Subcutaneous adipose tissue (tissue), 4 donors: ENCODE measurements around the gene LUZP2. TPM values are rescaled to one million over a fixed set of nuclear protein-coding genes. Genes with fewer than 3 reads are reported as not detected.

Experiments used
- total RNA-seq, 4 donors: library from RNA; depleted of rRNA; stranded (reverse); fragments of >200 nt; gene quantifications; one replicate each; pipeline ENCODE4 v1.1.0, GENCODE V29; 2016
- TF ChIP-seq, protein P1 (sequence below): fragments of 450-650 bp; IDR thresholded peaks from one replicate; pipeline ENCODE4 v1.5.1; 2016; ENCODE audit warnings: low read depth, mild to moderate bottlenecking, control low read depth, antibody characterized with exemption, moderate library complexity

The LUZP2 gene
- total RNA-seq, 4 donors from 2014 or later: 0.33 to 0.66 (median 0.38) TPM; not detected in 1

DNA sequence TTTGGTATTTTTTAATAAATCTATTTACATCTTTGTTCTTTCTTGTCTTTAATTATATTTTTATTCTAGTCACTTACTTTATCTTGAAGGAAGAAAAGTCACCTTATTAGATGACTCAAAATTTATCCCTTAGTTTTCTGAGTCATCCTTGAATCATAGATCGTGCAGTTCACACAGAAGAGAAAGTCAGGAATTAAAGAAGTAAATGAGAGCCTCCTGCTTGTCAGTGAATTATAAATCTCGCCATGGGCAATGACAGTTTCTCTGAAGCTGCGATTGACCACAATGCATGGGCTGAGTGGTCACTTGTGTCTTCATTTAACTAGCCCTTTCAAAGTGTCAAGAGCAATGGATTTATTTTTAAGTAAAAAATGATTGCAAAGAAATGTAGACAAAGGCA lies 91.2 kb downstream of the LUZP2 start:
- TF ChIP-seq, protein P1, sequence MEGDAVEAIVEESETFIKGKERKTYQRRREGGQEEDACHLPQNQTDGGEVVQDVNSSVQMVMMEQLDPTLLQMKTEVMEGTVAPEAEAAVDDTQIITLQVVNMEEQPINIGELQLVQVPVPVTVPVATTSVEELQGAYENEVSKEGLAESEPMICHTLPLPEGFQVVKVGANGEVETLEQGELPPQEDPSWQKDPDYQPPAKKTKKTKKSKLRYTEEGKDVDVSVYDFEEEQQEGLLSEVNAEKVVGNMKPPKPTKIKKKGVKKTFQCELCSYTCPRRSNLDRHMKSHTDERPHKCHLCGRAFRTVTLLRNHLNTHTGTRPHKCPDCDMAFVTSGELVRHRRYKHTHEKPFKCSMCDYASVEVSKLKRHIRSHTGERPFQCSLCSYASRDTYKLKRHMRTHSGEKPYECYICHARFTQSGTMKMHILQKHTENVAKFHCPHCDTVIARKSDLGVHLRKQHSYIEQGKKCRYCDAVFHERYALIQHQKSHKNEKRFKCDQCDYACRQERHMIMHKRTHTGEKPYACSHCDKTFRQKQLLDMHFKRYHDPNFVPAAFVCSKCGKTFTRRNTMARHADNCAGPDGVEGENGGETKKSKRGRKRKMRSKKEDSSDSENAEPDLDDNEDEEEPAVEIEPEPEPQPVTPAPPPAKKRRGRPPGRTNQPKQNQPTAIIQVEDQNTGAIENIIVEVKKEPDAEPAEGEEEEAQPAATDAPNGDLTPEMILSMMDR: no peak

DNA sequence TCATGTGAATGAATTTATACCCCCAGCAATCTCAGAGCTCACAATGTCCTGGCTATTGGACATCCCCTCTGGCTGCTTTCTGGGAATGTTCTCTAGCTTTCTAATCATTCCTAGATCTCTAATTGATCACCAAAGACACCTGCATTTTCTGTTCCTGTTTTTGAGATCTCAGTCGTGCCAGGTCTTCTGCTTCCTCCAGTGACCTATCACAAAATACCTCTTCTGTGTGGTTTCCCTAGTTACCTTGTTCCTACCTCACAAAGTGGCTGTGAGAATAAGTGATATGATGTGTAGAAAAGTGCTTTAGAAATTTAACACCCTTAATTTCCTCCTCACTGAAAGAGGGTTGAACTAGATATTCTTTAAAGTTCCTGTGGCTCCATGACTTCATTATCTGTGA lies 92.2 kb downstream of the LUZP2 start:
- TF ChIP-seq, protein P1: no peak

DNA sequence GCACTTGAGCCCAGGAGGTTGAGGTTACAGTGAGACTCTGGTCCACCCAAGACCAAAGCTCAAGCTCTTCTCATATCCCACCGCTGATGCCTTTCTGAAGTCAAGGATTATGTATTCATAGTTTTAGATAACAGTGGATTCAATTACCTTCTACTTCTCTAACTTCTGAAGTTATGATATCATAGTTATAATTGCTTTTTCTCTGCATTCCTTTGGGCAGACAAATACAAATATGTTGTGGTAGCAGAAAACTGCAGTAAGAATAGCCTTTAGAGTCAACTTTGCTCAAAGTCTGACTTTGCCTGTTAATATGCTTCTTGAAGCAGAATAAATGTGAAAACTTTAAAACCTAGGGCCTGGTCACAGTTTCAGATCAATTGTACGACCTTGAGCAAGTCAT lies 94.4 kb downstream of the LUZP2 start:
- TF ChIP-seq, protein P1: no peak

DNA sequence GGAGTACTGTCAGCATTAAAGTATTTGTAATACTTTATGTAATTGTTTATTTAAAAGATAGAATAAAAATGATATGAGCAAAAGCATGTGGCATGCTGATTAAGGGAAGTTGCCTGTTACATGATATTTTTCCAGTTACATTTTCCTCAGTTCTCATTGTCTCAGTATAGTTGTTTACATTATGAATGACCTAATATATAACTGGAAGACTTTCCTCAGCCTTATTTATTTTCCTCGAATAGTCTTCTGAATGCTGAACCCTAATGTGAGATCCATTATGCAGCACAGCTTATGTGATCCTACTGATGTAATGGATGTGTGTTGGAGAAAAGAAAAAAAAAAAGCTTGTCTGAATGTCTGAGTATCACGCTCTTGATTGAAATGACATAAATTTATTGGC lies 95.5 kb downstream of the LUZP2 start:
- TF ChIP-seq, protein P1: no peak

DNA sequence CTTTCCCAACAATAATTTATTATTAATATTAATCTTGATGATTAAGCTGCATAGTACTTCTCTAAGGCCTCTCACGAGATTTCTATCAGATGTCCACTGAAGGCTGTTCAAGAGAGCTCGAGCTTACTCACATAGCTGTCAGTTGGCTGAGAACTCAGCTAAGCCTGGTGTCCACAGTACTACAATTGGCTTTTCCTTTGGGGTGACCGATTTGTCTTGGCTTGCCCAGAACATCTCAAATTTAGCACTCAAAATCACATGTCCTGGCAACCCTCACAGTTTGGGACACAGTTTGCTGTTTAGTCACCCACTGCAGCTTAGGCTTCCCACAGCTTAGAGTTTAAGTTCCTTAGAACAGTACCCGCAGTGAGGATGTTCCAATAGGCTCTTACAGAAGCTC lies 96.5 kb downstream of the LUZP2 start:
- TF ChIP-seq, protein P1: no peak

DNA sequence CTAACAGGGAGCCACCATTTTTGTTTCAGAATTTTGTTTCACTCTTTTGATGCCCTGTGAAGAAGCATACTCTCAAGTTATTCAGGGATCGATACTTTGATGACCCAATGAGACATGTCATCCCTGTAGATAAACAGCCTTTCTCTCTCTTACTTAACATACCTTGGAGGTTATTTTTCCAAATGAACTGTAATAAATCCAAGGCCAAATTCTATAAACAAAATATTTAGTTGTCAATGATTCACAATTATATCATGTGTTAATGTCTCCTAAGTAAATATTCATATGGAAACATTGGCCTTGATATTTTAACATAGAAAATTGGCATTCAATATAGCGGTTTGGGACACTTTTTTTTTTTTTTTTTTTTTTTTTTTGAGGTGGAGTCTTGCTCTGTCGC lies 97.5 kb downstream of the LUZP2 start:
- TF ChIP-seq, protein P1: no peak

DNA sequence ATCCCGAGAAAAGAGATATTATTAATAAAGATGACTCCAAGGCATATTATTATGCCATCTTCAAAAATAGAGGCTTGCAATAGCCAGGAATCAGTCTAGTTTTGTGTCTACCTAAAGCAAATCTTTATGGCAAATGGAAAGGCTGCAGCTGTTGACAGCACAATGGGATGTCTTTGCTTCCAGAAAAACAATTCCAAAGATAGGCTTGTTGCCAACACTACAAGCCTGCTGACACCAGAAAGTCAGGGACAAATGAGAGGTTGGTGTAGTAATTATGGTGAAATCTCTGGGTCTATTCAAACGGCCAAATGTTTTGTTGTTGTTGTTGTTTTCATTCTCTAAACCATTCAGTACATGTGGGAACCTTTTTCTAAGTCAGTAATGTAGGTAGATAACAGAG lies 101.8 kb downstream of the LUZP2 start:
- TF ChIP-seq, protein P1: no peak
